Calu3 (cell line): ENCODE results near the gene MAPK1. TPM values are rescaled to one million over a fixed set of nuclear protein-coding genes. Genes with fewer than 3 reads are reported as not detected.

Experiments
- BruUV-seq: library from RNA; stranded (reverse); fragments of 400-500 nt; replicated peaks from 2 replicates; lab custom pipeline; 2021; lab: Mats Ljungman, UMichigan
- CTCF ChIA-PET: fragments of 300-600 bp; sonication (Branson Sonifier 250); formaldehyde crosslinking; loops from one replicate; lab custom pipeline; 2022; ENCODE audit warnings: antibody characterized with exemption; lab: Charles Lee
- DNase-seq: peaks from one replicate; pipeline ENCODE4 v3.0.0; 2022
- H3K27ac Mint-ChIP-seq: one replicate; pipeline ENCODE4 v1.8.0; 2022; ENCODE audit warnings: mixed read lengths; ENCODE audit not compliant: unreplicated experiment
- H3K27me3 Mint-ChIP-seq: one replicate; pipeline ENCODE4 v1.8.0; 2022; ENCODE audit warnings: mixed read lengths; ENCODE audit not compliant: unreplicated experiment
- H3K36me3 Mint-ChIP-seq: one replicate; pipeline ENCODE4 v1.8.0; 2022; ENCODE audit warnings: mild to moderate bottlenecking, moderate library complexity, mixed read lengths; ENCODE audit not compliant: insufficient read depth, unreplicated experiment
- H3K4me1 Mint-ChIP-seq: one replicate; pipeline ENCODE4 v1.8.0; 2022; ENCODE audit warnings: mild to moderate bottlenecking, low read depth, mixed read lengths; ENCODE audit not compliant: unreplicated experiment
- H3K4me3 Mint-ChIP-seq: one replicate; pipeline ENCODE4 v1.8.0; 2022; ENCODE audit warnings: mild to moderate bottlenecking, low read depth, moderate library complexity, mixed read lengths; ENCODE audit not compliant: unreplicated experiment
- H3K9me3 Mint-ChIP-seq: one replicate; pipeline ENCODE4 v1.8.0; 2022; ENCODE audit warnings: low read depth, mixed read lengths; ENCODE audit not compliant: unreplicated experiment
- intact Hi-C: fragments of 100-400 bp; cut with micrococcal nuclease; formaldehyde crosslinking; loops from one replicate; pipeline ENCODE4 v1.10.0; 2022; ENCODE audit not compliant: unreplicated experiment
- total RNA-seq: library from RNA; stranded (reverse); gene quantifications from 2 replicates; pipeline ENCODE4 v1.2.3, GENCODE V29; 2022
- TF ChIP-seq, protein P1 (sequence below): fragments of 200-600 bp; IDR thresholded peaks from one replicate; pipeline ENCODE4 v1.8.0; 2022; ENCODE audit warnings: antibody characterized with exemption; ENCODE audit not compliant: unreplicated experiment

Gene MAPK1
- total RNA-seq, 1 experiment from 2014 or later: 157 TPM

DNA sequence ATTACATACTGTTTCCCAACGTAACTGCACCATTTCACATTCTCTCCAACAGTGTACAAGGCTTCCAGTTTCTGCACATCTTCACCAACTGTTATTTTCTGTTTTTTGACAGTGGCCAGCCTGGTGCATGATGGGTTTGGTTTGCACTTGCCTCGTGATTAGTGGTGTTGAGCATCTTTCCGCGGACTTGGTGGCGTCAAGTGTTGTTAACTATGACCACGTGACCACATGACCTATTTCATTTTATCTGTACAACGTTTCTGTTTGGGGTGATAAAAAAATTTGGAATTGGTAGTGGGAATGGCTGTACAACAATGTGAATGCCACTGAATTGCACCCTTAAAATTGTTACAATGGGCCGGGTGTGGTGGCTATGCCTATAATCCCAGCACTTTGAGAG lies 129.4 kb downstream of the MAPK1 start:
- intact Hi-C loops: no loop called here
- H3K27me3 Mint-ChIP-seq: peaks cover 43% of the 10 kb centered on the region
- CTCF ChIA-PET: no interaction called here

DNA sequence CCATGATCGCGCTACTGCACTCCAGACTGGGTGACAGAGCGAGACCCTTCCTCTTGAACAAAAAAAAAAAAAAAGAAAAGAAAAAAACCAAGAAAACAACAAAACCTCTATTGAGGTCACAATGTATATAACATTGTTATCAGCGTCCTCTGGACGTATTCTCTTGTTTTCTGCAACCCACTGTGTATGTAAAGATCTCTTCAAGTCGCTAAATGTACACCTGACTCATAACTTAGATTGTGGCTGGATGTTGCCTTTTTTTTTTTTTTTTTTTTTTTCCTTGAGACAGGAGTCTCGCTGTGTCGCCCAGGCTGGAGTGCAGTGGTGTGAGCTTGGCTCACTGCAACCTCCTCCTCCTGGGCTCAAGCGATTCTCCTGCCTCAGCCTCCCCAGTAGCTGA lies 130.5 kb downstream of the MAPK1 start:
- H3K36me3 Mint-ChIP-seq: peaks cover 8% of the 10 kb centered on the region
- no peak for DNase-seq
- TF ChIP-seq, protein P1, sequence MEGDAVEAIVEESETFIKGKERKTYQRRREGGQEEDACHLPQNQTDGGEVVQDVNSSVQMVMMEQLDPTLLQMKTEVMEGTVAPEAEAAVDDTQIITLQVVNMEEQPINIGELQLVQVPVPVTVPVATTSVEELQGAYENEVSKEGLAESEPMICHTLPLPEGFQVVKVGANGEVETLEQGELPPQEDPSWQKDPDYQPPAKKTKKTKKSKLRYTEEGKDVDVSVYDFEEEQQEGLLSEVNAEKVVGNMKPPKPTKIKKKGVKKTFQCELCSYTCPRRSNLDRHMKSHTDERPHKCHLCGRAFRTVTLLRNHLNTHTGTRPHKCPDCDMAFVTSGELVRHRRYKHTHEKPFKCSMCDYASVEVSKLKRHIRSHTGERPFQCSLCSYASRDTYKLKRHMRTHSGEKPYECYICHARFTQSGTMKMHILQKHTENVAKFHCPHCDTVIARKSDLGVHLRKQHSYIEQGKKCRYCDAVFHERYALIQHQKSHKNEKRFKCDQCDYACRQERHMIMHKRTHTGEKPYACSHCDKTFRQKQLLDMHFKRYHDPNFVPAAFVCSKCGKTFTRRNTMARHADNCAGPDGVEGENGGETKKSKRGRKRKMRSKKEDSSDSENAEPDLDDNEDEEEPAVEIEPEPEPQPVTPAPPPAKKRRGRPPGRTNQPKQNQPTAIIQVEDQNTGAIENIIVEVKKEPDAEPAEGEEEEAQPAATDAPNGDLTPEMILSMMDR: no peak
- no peaks in the 10 kb centered on the region for H3K9me3 Mint-ChIP-seq
- H3K27me3 Mint-ChIP-seq: peaks cover 37% of the 10 kb centered on the region
- H3K27ac Mint-ChIP-seq: no peak overlapping the region
- intact Hi-C loops: no loop called here
- peaks cover 16% of the 10 kb centered on the region for H3K4me1 Mint-ChIP-seq
- BruUV-seq: no TSS peak
- CTCF ChIA-PET: no interaction called here
- no peak overlapping the region for H3K4me3 Mint-ChIP-seq

More for the DNA sequence above, 129.4 kb downstream of the MAPK1 start:
- H3K4me1 Mint-ChIP-seq: peaks cover 16% of the 10 kb centered on the region
- no peak for DNase-seq
- BruUV-seq: no TSS peak
- H3K9me3 Mint-ChIP-seq: no peaks in the 10 kb centered on the region
- no peak overlapping the region for H3K4me3 Mint-ChIP-seq
- TF ChIP-seq, protein P1: no peak
- peaks cover 8% of the 10 kb centered on the region for H3K36me3 Mint-ChIP-seq
- H3K27ac Mint-ChIP-seq: no peak overlapping the region

DNA sequence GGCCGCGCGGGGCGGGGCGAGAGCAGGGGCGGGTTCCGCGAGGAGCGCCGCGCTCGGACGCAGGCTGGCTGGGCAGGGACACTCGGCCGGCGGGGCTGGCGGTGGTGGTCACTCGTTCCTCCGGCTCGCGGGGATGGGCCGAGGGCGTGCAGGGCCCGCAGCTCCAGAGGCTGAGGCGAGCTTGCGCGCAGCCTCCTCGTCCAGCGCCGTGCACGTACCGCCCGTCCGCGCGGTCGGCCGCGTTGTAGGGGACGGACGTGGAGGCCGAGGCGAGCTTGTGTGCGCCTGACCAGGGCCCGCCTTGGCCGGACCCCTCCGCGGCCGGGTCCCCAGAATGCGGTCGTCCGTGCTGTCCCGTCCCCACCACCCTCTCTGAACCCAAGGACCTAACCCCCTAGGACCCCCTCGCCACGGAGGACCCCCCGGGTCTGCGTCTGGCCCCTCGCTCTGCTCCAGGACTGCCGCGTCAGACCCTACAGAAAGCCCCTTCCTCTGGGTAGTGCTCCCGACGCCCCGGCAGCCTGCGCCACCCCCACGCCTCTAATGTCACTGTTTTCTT lies 131.3 kb downstream of the MAPK1 start:
- H3K36me3 Mint-ChIP-seq: peaks cover 8% of the 10 kb centered on the region
- no peak for DNase-seq
- intact Hi-C loops: no loop called here
- no peaks in the 10 kb centered on the region for H3K9me3 Mint-ChIP-seq
- no TSS peak for BruUV-seq
- TF ChIP-seq, protein P1: no peak
- CTCF ChIA-PET: interaction anchor here (0.6 to 1.4 kb wide), 3 partner anchors 10 to 217 kb away, joined by 3 to 5 read pairs (median 4); partner anchors contain the start of gene PPM1F
- peaks cover 30% of the 10 kb centered on the region for H3K27me3 Mint-ChIP-seq
- no peak overlapping the region for H3K27ac Mint-ChIP-seq
- peak overlapping the region; percentile 79 for H3K4me3 Mint-ChIP-seq
- H3K4me1 Mint-ChIP-seq: peaks cover 16% of the 10 kb centered on the region

DNA sequence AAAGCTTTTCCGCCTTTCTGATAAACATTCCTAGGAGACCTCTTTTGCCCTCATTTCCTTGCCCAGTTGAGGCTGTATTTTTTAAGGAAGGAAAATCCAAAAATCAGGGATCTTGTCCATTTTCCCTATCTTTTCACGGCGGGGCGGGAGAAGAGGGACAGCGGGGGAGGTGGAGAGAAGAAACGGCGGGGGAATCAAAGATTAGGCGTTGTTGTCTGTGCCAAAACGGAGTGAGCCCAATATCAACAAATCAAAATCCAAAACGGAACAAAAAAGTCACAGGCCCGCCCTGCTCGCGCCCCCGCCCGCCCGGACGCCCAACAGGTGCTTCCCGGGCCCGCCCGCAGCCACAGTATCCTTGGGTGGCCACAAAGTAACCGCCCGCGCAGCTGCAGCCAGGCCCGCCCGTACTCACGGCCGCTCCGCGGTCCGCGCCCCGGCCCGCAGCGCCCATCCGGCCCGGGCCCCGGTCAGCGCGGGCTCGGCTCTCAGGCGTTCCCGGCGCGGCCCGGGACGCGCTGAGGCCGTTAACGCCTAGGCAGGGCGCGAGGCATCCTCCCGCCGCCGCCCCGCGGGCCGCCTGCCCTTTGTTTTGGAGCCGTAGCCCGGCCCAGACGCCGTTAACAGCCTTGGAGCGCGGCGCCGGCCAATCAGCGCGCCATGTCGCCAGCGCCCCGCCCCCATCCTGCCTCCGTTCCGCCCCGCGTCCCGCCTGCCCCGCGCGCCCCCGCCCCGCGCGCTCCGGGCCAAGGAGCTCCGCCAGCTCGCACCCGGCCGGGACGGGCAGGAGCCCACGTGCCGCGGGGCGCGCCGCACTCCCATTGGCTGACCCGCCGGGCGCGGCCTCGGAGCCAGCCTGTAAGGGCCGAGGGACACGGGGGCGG lies 132.0 kb downstream of the MAPK1 start, which contains the start of gene YPEL1:
Gene YPEL1, minus strand, starts transcription at position 595 of the 884 bp plus-strand sequence. CDS start 25,050 bp downstream, outside the sequence.
- H3K4me1 Mint-ChIP-seq: peaks cover 16% of the 10 kb centered on the region
- intact Hi-C loops: no loop called here
- CTCF ChIA-PET: interaction anchor here (0.6 to 1.4 kb wide), 5 partner anchors 9 to 1721 kb away, joined by 3 to 7 read pairs (median 5); partner anchors contain the start of gene PPM1F
- TF ChIP-seq, protein P1: no peak
- H3K9me3 Mint-ChIP-seq: no peaks in the 10 kb centered on the region
- peaks cover 22% of the 10 kb centered on the region for H3K27me3 Mint-ChIP-seq
- BruUV-seq: no TSS peak
- DNase-seq: peak; percentile 99
- H3K36me3 Mint-ChIP-seq: peaks cover 8% of the 10 kb centered on the region
- peak within 1 kb of the TSS; percentile 79 for H3K4me3 Mint-ChIP-seq
- peak within 1 kb of the TSS; percentile 74 for H3K27ac Mint-ChIP-seq
